Dermis blood vessel endothelial cell (primary cell): ENCODE measurements around the gene ZNF780B. TPM values are rescaled to one million over a fixed set of nuclear protein-coding genes. Genes with fewer than 3 reads are reported as not detected.

Experiments used
- DNase-seq: peaks from one replicate; pipeline ENCODE4 v3.0.0; 2010
- total RNA-seq: library from RNA; depleted of rRNA; stranded (reverse); fragments of >200 nt; gene quantifications from 2 replicates; pipeline ENCODE4 v1.2.3, GENCODE V29; 2014

Gene ZNF780B
- total RNA-seq, 1 donor from 2014 or later: 13.8 TPM

GRCh38 chr19:40035996-40036395, 20.0 kb downstream of the ZNF780B start:
- no peak for DNase-seq

DNA sequence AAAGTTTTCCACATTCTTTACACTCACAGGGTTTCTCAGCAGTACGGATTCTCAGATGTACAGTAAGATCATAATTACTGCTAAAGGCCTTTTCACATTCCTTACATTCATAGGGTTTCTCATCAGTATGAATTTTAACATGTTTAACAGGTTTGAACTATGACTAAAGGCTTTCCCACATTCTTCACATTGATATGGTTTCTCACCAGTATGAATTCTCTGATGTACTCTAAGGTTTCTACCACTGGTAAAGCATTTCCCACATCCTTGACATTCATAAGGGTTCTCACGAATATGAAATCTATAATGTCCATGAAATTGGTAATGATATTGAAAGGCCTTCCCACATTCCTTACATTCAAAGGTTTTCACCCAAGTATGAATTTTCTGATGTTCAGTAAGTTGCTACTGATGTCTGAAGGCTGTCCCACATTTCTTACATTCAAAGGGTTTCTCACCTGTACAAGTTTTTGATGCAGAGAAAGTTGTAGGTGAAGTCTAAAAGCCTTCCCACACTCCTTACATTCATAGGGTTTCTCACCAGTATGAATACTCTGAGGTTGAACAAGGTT, 22.0 kb downstream of the ZNF780B start:
- DNase-seq: no peak

GRCh38 chr19:40026597-40026970, 29.4 kb downstream of the ZNF780B start:
- no peak for DNase-seq

- DNase-seq: no peak
These were observed 30.0 kb downstream of the ZNF780B start for GRCh38 chr19:40025938-40026596.

DNA sequence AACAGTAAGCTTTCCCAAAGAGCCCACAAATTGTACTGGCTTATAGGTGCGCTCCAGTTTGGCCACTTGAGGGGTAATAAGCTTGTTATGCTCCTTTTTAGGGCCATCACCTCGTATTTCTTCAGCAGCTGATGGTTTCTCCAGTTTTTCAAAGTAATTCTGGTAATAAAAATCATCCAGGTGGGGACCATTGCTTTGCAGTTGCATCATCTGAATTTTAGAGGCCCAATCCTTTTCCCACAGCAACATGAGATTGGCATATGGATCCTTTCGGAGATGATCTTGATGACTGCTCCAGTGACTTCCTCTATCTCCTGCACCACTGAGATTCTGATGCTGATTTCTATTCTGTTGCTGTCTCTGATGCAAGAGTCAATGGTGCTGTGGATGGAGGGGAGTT, 32.1 kb downstream of the ZNF780B start:
- no peak for DNase-seq

GRCh38 chr19:40013991-40014390, 42.0 kb downstream of the ZNF780B start:
- no peak for DNase-seq

DNA sequence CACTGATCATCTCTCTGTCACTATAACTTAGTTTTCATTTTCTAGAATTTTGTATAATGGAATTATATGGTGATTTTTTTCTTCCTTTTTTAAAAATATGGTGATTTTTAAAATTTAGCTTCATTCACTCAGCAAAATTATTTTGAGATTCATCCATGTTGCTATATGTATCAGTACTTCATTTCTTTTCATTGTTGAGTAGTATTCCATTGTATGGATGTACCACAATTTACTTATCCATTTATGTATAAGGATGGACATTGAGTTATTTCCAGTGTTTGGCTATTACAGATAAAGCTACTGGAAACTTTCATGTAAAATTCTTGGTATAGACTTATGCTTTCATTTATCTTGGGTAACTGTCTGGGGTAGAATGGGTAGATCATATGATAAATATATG, 46.4 kb downstream of the ZNF780B start:
- DNase-seq: no peak

DNA sequence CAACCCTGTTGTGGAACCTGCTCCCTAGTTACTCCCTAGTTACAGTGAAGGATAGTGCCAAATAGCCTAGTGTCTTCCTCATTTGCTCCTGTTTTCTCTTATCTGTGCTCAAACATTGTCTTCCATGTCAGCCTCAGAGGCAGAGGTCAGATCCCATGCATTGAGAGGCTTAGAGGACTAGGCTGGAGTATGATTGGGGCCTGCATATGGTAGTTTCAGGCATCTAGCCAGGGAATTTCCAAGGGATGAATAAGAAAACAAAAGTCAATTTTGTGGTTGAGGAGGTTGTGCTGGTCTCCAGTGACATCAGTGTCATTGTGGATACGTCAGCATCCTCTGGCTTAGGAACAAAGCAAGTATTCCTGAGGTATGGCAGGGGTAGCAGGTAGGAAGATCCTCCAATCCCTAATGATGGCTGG, 49.7 kb downstream of the ZNF780B start:
- peak; percentile 95 for DNase-seq

GRCh38 chr19:40005691-40006272, 50.2 kb downstream of the ZNF780B start:
- DNase-seq: no peak

GRCh38 chr19:39998501-39998900, 57.5 kb downstream of the ZNF780B start:
- no peak for DNase-seq

DNA sequence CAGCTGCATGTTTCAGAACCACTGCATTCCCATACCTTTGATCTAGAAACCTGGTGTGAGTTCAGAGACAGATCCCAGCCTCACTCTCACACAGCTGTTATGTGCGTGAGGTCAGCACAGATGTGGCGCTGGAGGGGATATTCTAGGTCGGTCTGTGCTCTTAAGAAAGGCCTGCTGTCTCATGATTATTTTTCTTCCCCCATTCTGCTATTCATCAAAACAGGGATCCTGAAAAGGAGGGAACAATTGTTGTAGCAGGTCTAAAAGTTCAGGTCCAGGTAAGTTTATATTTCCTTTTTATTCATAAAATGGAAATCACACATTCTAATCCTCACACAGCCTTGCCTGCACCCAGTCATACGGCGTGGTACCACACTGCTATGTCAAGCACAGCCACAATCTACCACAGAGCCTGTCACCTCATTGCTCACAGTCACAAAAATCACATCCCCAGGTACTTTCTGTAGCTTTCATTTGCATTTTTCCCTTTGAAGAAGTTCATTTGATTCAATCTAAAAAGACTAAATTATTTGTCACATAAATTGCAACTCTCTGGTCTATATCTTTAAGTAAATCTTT, 58.3 kb downstream of the ZNF780B start:
- DNase-seq: peak; percentile 13

GRCh38 chr19:39996811-39997637, 59.0 kb downstream of the ZNF780B start, which contains the start of gene ZNF546:
Gene ZNF546 (plus strand): TSS chr19:39997060. CDS start chr19:39998327, 1,267 bp downstream.
- DNase-seq: peak; percentile 93

DNA sequence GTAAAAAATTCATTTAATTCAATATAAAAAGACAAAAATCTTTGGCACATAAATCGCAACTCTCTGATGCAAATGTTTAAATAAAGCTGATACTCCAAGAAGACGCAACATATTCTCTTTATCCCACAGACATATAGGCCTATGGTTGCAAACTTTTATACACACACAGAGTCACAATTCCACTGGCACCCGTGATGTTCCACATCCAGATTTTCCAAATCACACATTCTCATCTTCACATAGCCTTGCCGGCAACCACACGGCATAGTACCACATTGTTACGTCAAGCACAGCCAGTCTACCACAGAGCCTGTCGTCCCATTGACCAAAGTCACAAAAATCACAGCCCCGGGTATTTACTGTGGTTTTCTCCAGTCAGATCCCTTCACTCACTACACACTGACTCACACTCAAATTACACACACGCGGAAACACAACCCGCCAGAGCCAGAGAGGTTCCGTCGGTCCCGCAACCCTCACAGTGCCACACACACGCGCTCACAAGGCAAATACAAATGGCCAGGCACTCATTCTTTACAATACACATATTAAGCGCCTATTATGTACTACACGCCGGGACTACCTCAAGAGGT, 59.7 kb downstream of the ZNF780B start:
- DNase-seq: no peak

- DNase-seq: no peak
These were observed 60.2 kb downstream of the ZNF780B start for GRCh38 chr19:39995794-39996193.

DNA sequence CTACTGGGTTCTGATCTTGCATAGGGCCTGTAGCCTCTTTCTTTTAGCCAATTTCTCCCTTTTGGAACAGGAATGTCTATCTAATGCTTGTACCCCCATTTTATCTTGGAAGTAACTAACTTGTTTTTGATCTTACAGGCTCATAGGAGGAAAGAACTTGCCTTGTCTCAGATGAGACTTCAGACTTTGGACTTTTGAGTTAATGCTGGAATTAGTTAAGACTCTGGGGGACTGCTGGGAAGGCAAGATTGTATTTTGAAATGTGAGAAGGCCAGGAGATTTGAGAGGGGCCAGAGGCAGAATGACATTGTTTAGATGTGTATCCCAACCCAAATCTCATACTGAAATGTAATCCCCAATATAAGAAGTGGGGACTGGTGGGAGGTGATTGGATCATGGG, 61.7 kb downstream of the ZNF780B start:
- DNase-seq: no peak

DNA sequence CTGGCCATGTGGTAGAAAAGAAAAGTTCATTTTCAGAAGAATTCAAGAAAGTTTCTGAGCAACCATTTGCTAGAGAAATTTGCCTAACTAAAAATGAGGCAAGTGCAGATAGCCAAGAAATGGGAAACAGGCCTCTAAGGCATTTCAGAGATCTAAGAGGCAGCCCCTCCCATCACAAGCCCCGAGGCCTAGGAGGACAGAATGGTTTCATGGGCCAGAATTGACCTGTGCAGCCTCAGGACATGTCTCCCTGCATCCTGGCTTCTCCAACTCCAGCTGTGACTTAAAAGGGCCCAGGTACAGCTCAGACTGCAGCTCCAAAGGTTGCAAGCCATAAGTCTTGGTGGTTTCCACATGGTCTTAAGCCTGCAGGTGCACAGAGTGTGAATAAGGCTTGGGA, 62.4 kb downstream of the ZNF780B start:
- DNase-seq: no peak

DNA sequence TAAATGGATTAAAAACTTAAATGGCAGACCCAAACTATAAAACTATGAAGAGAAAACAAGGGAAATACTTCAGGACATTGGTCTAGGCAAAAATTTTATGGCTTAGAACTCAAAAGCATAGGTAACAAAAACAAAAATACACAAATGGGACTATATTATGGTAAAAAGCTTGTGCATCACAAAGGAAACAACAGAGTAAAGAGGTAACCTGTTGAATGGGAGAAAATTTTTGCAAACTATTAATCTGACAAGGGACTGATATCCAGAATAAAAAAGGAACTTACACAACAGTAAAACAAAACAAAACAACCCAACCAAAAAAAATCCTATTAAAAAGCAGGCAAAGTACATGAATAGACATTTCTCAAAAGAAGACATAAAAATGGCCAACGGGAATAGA, 68.4 kb downstream of the ZNF780B start:
- DNase-seq: no peak

- DNase-seq: no peak
These were observed 68.9 kb downstream of the ZNF780B start for GRCh38 chr19:39987167-39987566.

DNA sequence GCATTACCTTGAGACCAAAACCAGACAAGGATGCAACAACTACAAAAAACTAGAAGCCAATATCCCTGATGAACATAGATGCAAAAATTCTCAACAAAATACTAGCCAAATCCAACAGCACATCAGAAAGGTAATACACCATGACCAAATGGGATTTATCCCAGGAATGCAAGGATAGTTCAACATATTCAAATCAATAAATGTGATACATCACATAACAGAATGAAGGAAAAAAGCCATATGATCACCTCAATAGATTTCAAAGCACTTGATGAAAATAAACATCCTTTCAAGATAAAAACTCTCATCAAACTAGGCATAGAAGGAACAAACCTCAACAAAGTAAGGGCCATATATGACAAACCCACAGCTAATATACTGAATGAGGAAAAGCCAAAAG, 69.4 kb downstream of the ZNF780B start:
- DNase-seq: no peak

- DNase-seq: no peak
These were observed 72.2 kb downstream of the ZNF780B start for GRCh38 chr19:39983695-39984300.

DNA sequence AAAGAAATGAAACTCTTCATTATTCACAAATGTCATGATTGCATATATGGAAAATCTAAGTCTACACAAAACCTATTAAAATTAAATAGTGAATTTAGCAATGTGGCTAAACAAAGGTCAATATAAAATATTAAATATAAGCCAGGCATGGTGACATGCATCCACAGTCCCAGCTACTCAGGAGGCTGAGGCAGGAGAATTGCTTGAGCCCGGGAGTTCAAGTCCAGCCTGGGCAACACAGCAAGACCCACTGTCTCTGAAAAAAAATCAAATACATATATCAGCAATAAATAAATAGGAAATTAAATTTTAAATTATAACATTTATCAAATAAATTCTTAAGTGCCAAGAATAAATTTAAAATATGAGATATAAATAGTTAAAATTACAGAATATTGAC, 73.1 kb downstream of the ZNF780B start:
- DNase-seq: no peak
